ENCODE data around the gene NTNG2.

The NTNG2 gene

DNA sequence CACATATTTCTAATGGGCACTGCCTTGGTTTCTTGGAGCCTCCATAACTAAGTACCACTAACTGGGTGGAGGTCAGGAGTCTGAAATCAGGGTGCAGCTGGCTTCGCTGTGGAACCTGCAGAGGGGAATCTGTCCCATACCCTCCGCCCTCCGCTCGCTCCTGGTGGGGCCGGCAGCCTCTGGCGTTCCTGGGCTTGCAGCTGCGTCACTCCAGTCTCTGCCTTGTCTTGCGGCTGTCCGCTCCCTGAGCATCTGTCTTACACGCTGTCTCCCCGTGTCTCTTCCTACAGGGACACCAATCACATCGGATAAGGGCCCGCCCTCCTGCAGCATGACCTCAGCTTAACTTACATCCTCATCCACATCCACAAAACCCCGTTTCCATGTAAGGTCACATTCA is 45.4 kb downstream of the NTNG2 start:
- TF ChIP-seq, protein P1, sequence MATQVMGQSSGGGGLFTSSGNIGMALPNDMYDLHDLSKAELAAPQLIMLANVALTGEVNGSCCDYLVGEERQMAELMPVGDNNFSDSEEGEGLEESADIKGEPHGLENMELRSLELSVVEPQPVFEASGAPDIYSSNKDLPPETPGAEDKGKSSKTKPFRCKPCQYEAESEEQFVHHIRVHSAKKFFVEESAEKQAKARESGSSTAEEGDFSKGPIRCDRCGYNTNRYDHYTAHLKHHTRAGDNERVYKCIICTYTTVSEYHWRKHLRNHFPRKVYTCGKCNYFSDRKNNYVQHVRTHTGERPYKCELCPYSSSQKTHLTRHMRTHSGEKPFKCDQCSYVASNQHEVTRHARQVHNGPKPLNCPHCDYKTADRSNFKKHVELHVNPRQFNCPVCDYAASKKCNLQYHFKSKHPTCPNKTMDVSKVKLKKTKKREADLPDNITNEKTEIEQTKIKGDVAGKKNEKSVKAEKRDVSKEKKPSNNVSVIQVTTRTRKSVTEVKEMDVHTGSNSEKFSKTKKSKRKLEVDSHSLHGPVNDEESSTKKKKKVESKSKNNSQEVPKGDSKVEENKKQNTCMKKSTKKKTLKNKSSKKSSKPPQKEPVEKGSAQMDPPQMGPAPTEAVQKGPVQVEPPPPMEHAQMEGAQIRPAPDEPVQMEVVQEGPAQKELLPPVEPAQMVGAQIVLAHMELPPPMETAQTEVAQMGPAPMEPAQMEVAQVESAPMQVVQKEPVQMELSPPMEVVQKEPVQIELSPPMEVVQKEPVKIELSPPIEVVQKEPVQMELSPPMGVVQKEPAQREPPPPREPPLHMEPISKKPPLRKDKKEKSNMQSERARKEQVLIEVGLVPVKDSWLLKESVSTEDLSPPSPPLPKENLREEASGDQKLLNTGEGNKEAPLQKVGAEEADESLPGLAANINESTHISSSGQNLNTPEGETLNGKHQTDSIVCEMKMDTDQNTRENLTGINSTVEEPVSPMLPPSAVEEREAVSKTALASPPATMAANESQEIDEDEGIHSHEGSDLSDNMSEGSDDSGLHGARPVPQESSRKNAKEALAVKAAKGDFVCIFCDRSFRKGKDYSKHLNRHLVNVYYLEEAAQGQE (IDR thresholded peaks at IDR 0.05; ENCODE audit: insufficient read depth in 1 of 2, low read depth in 2 of 2, low read length in 2 of 2), result no peak
- no peak for TF ChIP-seq FOXP2 (optimal IDR thresholded peaks at IDR 0.05; ENCODE audit: borderline replicate concordance, extremely low read depth, extremely low read length, insufficient read depth)
- TF ChIP-seq TAF1 (IDR thresholded peaks at IDR 0.05; ENCODE audit: borderline replicate concordance, insufficient read depth, low read length), result no peak

DNA sequence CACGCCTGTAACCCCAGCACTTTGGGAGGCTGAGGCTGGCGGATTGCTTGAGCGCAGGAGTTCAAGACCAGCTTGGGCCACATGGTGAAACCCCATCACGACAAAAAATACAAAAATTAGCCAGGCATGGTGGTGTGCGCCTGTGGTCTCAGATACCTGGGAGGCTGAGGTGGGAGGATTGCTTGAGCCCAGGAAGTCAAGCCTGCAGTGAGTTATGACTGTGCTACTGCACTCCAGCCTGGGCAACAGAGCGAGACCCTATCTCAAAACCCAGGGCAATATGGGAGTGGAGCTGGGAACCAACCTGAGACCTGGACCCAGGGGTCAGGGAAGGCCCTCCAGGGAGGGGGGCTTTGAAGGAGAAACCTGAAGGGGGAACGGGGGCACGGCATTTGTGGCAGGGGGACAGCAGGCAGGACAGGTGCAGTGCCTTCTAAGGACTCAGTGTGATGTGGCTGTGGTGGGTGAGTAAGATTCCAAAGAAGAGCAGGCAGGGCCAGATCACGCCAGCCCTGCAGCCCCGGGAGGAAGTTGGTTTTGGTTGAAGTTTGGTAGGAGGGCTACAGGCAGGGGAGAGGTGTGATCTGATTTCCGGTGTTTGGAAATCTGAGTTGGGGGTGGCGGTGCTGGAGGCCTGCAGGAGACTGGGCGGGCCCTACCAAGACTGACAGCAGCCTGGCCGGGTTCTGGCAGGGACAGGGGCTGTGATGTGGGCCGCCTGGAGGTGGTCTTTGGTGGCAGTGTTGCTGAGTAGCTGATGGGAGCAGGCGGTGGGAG is 46.2 kb downstream of the NTNG2 start:
- no peak for TF ChIP-seq POLR2AphosphoS5 (IDR thresholded peaks at IDR 0.05; ENCODE audit: low read depth, low read length)
- no peak for TF ChIP-seq TAF1 (IDR thresholded peaks at IDR 0.05; ENCODE audit: borderline replicate concordance, insufficient read depth, low read length)

DNA sequence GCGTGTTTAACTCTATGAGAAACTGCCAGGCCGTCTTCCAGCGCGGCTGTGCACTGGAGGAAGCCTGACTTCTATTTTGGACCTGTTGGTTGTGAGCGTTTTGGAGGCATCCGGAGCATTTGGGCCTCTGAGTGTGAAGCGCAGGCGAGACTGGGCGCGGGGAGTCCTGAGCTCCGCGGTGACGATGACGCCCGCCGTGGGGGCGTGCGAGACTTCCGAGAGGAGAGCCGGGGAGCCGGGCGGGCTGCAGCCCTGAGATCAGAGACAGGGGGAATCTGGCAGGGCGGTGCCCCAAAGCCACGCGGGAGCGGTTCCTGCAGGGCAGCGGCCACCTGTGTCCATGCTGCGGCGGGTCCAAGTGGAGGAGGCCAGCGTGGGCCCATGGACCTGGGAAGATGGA is 47.4 kb downstream of the NTNG2 start:
- TF ChIP-seq TAF1 (IDR thresholded peaks at IDR 0.05; ENCODE audit: borderline replicate concordance, insufficient read depth, low read length) (no peak), POLR2AphosphoS5 (IDR thresholded peaks at IDR 0.05; ENCODE audit: low read depth, low read length) (no peak), SIN3A (IDR thresholded peaks at IDR 0.05; ENCODE audit: borderline replicate concordance, insufficient read depth, low read length) (no peak), FOXP2 (optimal IDR thresholded peaks at IDR 0.05; ENCODE audit: borderline replicate concordance, extremely low read depth, extremely low read length, insufficient read depth) (no peak)
- TF ChIP-seq, protein P1 (IDR thresholded peaks at IDR 0.05; ENCODE audit: insufficient read depth in 1 of 2, low read depth in 2 of 2, low read length in 2 of 2), result no peak

DNA sequence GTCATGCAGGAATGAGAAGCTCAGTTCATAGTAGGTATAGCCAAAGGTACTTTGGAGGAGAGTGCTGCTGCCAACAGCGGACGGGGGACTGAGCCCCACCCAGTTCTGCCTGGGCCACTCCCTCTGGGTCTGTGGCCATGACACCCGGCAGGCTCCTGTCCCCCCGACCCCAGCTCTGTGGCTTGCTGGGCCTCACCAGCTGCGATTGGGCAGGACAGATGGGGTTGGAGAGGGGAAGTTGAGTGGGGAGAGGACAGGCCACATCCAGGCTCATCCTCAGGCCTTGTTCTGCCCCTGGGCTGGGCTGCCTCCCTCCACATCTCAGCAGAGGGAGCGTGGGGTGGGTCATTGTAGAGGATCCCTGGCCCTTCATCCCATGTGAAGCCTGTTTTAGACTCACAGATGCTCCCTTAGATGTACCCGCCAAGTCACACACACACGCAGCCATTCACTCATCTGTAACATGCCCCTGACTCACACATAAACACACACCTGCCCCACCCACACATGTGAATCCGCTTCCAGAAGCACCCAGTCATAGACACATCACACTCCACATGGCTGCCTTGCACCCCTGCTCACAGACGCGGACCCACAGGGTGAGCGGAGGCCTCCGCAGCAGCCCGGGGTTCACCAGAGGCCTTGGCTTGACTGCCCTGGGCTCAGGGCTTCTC is 48.8 kb downstream of the NTNG2 start:
- TF ChIP-seq, protein P1 (IDR thresholded peaks at IDR 0.05; ENCODE audit: insufficient read depth in 1 of 2, low read depth in 2 of 2, low read length in 2 of 2), result no peak
- TF ChIP-seq SIN3A (IDR thresholded peaks at IDR 0.05; ENCODE audit: borderline replicate concordance, insufficient read depth, low read length) (no peak), TAF1 (IDR thresholded peaks at IDR 0.05; ENCODE audit: borderline replicate concordance, insufficient read depth, low read length) (no peak), FOXP2 (optimal IDR thresholded peaks at IDR 0.05; ENCODE audit: borderline replicate concordance, extremely low read depth, extremely low read length, insufficient read depth) (no peak), POLR2AphosphoS5 (IDR thresholded peaks at IDR 0.05; ENCODE audit: low read depth, low read length) (no peak)

DNA sequence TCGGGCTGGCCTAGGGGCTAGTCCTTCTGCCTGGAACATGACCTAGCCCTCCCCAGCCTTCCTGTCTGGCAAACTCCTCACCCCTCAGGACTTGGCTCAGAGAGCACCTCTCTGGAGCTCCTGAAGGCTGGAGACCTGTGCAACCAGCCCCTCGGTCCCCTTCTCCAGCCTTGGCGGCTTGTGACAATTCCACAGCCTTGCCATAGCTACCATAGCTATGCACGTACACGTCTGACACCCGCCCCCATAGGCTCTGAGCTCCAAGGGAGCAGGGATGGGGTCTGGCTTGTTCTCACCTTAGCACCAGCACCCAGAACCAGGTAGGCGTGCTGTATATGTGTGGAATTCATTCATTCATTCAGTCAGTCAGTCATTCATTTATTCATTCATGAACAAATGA is 49.7 kb downstream of the NTNG2 start:
- TF ChIP-seq FOXP2 (optimal IDR thresholded peaks at IDR 0.05; ENCODE audit: borderline replicate concordance, extremely low read depth, extremely low read length, insufficient read depth), result no peak
- TF ChIP-seq, protein P1 (IDR thresholded peaks at IDR 0.05; ENCODE audit: insufficient read depth in 1 of 2, low read depth in 2 of 2, low read length in 2 of 2), result no peak
- no peak for TF ChIP-seq SIN3A (IDR thresholded peaks at IDR 0.05; ENCODE audit: borderline replicate concordance, insufficient read depth, low read length)
- TF ChIP-seq TAF1 (IDR thresholded peaks at IDR 0.05; ENCODE audit: borderline replicate concordance, insufficient read depth, low read length), result no peak
- no peak for TF ChIP-seq POLR2AphosphoS5 (IDR thresholded peaks at IDR 0.05; ENCODE audit: low read depth, low read length)
